ENCODE measurements around the gene CADPS.

The CADPS gene

DNA sequence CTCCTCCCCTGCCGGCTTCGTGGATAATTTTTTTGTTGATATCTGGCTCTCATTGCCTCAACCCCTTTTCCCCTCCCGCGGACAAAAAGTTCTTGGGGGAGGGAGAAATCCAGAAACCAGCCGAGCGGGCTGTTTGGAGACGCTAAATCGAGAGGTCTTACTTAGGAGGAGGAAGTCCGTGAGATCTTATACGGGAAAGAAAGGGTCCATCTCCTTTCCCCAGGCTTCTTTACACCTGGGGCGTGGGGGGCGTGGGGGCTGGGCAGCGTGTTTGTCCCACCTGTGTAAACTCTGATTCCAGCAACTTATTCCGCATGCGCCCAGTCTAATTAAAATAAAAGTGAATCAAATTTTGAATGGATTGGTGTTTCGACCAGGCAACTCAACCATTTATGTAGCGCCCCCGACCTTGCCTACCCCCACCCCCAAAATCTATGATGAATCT, 364 bp upstream of the CADPS start:
- TF ChIP-seq TAF1 (IDR thresholded peaks at IDR 0.05; ENCODE audit: borderline replicate concordance, insufficient read depth, low read length) (no peak), SIN3A (IDR thresholded peaks at IDR 0.05; ENCODE audit: borderline replicate concordance, insufficient read depth, low read length) (no peak), FOXP2 (optimal IDR thresholded peaks at IDR 0.05; ENCODE audit: borderline replicate concordance, extremely low read depth, extremely low read length, insufficient read depth) (no peak), POLR2AphosphoS5 (IDR thresholded peaks at IDR 0.05; ENCODE audit: low read depth, low read length) (no peak)
- TF ChIP-seq, protein P1, sequence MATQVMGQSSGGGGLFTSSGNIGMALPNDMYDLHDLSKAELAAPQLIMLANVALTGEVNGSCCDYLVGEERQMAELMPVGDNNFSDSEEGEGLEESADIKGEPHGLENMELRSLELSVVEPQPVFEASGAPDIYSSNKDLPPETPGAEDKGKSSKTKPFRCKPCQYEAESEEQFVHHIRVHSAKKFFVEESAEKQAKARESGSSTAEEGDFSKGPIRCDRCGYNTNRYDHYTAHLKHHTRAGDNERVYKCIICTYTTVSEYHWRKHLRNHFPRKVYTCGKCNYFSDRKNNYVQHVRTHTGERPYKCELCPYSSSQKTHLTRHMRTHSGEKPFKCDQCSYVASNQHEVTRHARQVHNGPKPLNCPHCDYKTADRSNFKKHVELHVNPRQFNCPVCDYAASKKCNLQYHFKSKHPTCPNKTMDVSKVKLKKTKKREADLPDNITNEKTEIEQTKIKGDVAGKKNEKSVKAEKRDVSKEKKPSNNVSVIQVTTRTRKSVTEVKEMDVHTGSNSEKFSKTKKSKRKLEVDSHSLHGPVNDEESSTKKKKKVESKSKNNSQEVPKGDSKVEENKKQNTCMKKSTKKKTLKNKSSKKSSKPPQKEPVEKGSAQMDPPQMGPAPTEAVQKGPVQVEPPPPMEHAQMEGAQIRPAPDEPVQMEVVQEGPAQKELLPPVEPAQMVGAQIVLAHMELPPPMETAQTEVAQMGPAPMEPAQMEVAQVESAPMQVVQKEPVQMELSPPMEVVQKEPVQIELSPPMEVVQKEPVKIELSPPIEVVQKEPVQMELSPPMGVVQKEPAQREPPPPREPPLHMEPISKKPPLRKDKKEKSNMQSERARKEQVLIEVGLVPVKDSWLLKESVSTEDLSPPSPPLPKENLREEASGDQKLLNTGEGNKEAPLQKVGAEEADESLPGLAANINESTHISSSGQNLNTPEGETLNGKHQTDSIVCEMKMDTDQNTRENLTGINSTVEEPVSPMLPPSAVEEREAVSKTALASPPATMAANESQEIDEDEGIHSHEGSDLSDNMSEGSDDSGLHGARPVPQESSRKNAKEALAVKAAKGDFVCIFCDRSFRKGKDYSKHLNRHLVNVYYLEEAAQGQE (IDR thresholded peaks at IDR 0.05; ENCODE audit: insufficient read depth in 1 of 2, low read depth in 2 of 2, low read length in 2 of 2): no peak; a peak in 1 of 4 replicates

DNA sequence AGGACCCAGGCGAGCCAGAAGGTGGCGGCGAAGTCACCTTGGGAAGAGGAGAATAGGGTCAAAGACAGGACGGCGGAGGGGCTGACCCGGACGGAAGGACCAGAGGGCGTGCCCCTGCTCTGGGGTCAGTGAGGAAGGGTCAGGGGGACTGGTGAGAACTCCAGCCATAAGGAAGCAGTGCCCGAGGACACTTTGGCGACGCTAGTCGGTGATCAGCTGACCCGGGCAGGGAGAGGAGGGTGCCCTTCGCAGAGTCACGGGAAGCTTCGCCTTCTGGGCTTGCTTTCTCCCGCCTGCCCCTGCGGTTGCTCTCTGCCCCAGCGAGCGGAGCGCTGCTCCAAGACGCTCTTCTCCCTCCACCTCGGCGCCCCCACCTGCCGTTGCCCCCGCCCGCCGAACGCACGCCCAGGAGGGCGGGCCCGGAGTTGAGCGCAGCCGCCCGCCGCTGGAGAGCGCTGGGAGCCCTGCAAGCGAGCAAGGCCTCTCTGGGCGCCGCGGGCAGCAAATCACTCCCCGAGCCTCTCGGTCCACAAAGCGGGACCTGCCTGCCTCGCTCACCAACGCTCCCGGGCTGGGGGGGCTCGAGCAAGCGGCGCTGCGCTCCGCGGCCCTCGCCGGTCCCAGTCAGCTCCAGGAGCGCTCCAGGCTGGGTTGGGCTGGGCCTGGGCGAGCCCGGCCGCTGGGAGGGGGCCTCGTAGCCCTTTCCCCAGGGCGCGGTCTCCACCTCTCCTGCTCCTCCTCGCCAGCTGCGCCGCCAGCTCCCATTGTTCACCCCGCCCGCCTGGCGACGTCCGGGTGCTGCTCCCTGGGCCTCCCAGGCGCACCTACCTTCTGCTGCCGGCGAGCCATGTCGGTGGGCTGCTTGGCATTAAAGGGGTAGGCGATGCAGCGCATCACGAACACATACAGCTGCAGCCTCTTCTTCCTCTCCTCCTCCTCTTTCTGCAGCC, 1.2 kb downstream of the CADPS start:
- TF ChIP-seq, protein P1 (IDR thresholded peaks at IDR 0.05; ENCODE audit: insufficient read depth in 1 of 2, low read depth in 2 of 2, low read length in 2 of 2): no peak
- TF ChIP-seq POLR2AphosphoS5 (IDR thresholded peaks at IDR 0.05; ENCODE audit: low read depth, low read length) (no peak), SIN3A (IDR thresholded peaks at IDR 0.05; ENCODE audit: borderline replicate concordance, insufficient read depth, low read length) (no peak), TAF1 (IDR thresholded peaks at IDR 0.05; ENCODE audit: borderline replicate concordance, insufficient read depth, low read length) (no peak), FOXP2 (optimal IDR thresholded peaks at IDR 0.05; ENCODE audit: borderline replicate concordance, extremely low read depth, extremely low read length, insufficient read depth) (no peak)

DNA sequence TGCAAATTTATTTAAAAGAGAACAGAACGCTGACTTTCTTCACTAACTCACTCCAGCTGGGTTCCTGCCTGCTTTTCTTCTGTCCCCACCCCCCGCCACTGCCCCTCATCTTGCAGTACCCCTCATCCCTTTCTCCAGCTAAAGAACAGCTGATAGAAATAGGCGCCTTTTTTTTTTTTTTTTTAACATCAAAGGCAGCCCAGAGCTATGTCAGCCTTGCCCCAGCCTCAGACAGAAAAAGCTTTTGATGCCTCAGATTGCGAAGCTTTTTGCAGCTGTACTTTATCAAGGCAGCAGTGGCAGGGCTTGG, 1.8 kb downstream of the CADPS start:
- TF ChIP-seq FOXP2 (optimal IDR thresholded peaks at IDR 0.05; ENCODE audit: borderline replicate concordance, extremely low read depth, extremely low read length, insufficient read depth): no peak
- TF ChIP-seq, protein P1 (IDR thresholded peaks at IDR 0.05; ENCODE audit: insufficient read depth in 1 of 2, low read depth in 2 of 2, low read length in 2 of 2): no peak
- TF ChIP-seq SIN3A (IDR thresholded peaks at IDR 0.05; ENCODE audit: borderline replicate concordance, insufficient read depth, low read length): no peak
- TF ChIP-seq POLR2AphosphoS5 (IDR thresholded peaks at IDR 0.05; ENCODE audit: low read depth, low read length): no peak
- TF ChIP-seq TAF1 (IDR thresholded peaks at IDR 0.05; ENCODE audit: borderline replicate concordance, insufficient read depth, low read length): no peak

DNA sequence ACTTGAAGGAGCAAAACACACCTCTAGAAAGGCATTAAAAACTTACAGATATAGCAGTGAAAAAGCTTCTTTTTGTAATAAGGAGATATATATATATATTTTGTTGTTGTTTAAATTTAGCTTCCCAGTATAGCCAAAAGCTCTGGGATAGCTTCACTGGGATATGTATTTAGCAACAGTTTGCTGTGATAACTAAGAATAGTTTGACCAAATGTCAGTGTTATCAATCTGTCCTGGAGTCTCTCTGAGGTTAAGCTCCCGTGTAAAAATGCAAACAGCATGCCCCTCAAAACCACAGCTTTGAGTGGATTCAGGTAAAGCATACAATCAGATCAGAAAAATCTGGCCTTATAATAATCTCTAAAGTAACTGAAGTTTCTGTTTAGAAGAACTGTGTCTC, 2.9 kb downstream of the CADPS start:
- no peak for TF ChIP-seq SIN3A (IDR thresholded peaks at IDR 0.05; ENCODE audit: borderline replicate concordance, insufficient read depth, low read length)
- no peak for TF ChIP-seq TAF1 (IDR thresholded peaks at IDR 0.05; ENCODE audit: borderline replicate concordance, insufficient read depth, low read length)
- no peak for TF ChIP-seq FOXP2 (optimal IDR thresholded peaks at IDR 0.05; ENCODE audit: borderline replicate concordance, extremely low read depth, extremely low read length, insufficient read depth)
- TF ChIP-seq, protein P1 (IDR thresholded peaks at IDR 0.05; ENCODE audit: insufficient read depth in 1 of 2, low read depth in 2 of 2, low read length in 2 of 2): no peak
- TF ChIP-seq POLR2AphosphoS5 (IDR thresholded peaks at IDR 0.05; ENCODE audit: low read depth, low read length): no peak

Measured in PFSK-1 (cell line).